ENCODE measurements around the gene LMCD1.

The LMCD1 gene

DNA sequence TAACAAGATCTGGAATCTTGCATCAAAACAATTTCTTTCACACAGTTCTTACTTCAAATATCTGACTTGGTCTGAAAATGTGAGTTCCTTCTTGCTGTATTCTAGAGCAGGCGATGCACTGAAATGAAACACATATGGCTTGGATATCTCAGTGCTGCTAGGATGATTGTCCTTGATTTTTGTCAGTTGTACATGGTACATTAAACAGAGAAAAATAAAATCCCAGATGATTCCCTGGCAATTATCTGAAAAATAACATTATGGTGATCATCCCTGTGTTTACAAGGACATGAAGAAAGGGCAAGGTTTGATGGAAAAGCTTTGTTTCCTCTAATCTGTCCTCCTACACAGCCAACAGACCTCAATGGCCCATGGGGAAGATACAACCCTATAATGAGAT, 10.6 kb downstream of the LMCD1 start:
- peaks cover 22% of the 10 kb centered on the region for H3K27me3 Mint-ChIP-seq

DNA sequence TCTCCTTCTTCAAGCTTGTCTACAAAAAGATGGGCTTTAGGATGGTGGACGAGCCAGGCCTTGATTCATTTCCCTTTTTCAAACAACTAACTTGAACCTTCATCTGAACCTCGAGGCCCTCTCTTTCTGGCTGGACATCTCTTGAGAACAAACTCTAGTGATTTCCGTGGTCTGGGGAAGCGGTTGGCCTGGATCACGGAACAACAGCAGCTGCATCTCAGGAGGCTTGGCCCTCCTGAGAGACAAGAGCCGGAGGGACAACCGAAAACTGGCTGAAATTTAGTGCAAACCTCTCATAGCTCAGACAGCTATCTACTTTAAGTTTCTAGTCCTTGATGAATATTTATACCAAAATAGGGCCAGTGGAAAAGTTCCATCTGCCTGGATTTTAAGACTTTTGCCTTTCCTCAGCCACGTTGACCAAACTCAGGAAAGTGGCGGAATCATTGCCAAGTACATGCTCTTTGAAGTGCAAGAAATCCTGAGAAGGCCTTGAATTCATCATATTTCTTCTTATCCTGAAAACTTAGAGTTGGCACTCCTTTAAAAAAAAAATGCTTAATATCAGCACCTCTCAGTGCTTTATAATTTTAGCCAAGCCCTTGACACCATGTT, 14.5 kb downstream of the LMCD1 start:
- Mint-ChIP-seq H3K27ac (no peak overlapping the region), H3K4me3 (no peak overlapping the region), H3K27me3 (peaks cover 24% of the 10 kb centered on the region), H3K9me3 (peaks cover 0 to 10% of the 10 kb centered on the region in 2 donors), H3K4me1 (no peaks in the 10 kb centered on the region)
- DNase-seq (no peak), ATAC-seq (no peak)

More for the DNA sequence above, 10.6 kb downstream of the LMCD1 start:
- DNase-seq, result no peak
- ATAC-seq, result no peak
- H3K4me3 Mint-ChIP-seq, result no peak overlapping the region
- no peaks in the 10 kb centered on the region for H3K4me1 Mint-ChIP-seq
- H3K27ac Mint-ChIP-seq, result no peak overlapping the region
- no peaks in the 10 kb centered on the region for H3K9me3 Mint-ChIP-seq

DNA sequence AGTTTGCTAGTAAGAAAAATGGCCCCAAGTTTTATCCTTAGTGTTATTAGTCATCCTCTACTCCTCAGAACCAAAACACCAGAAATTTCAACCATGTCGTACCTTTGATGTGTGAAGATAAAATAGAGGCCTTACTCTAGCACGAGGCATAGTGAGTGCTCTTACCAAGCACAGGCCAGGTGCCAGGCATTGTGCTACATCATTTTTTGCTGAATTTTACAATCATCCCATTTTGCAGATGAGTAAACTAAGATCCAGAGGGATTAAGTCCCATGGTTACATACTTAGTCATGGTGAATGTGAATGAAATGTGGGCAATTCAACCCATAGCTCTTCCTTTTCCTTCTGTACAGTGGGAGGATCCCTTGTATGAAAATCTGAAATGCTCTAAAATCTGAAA, 15.2 kb downstream of the LMCD1 start:
- DNase-seq (no peak), ATAC-seq (no peak)
- no peak overlapping the region for H3K27ac Mint-ChIP-seq
- peaks cover 31% of the 10 kb centered on the region for H3K27me3 Mint-ChIP-seq
- H3K4me3 Mint-ChIP-seq, result no peak overlapping the region
- peaks cover 0 to 14% of the 10 kb centered on the region in 2 donors for H3K9me3 Mint-ChIP-seq
- H3K4me1 Mint-ChIP-seq, result no peaks in the 10 kb centered on the region

DNA sequence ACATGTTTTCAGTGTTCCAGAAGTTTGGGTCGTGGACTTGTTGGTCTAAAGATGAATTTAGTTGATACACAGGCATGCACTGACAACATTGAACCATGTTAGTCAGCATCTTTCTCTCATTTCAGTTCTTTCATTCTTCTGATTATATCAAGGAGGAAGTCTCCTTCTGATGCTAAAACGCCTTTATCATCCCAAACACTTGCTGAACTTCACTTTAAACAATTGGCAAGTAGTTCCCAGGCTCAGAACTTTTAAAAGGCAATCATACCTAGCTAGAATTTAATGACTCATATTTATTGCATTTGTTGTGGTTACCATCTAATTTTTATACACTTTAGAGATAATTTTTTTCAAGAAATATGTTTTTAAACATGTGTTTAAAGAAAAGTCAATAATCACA, 15.9 kb downstream of the LMCD1 start:
- no peak for ATAC-seq
- H3K4me1 Mint-ChIP-seq, result no peaks in the 10 kb centered on the region

DNA sequence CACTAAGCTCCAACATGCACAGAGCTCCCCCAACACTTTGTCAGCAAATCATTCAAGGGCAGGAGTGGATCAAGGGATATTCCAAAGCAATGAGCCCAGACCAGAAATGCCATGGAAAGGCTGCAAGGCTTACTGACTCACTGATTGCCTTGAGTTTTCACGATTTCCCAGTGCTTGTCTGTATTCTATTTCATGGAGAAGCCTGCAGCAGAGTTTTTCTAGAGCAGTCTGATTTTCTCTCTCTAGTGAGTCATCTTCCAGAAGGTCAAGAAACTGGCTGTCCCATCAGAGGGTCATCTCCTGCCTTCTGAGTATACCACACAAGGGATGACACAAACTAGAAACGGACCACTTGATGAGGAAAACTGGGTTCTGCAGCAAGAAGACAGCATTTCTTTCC, 16.5 kb downstream of the LMCD1 start:
- no peak for DNase-seq
- Mint-ChIP-seq H3K27ac (no peak overlapping the region), H3K9me3 (peaks cover 0 to 14% of the 10 kb centered on the region in 2 donors), H3K4me3 (no peak overlapping the region), H3K4me1 (no peaks in the 10 kb centered on the region), H3K27me3 (peaks cover 44% of the 10 kb centered on the region)
- ATAC-seq, result no peak

More for the DNA sequence above, 15.9 kb downstream of the LMCD1 start:
- DNase-seq, result no peak
- Mint-ChIP-seq H3K27me3 (peaks cover 38% of the 10 kb centered on the region), H3K27ac (no peak overlapping the region), H3K4me3 (no peak overlapping the region), H3K9me3 (peaks cover 0 to 14% of the 10 kb centered on the region in 2 donors)

DNA sequence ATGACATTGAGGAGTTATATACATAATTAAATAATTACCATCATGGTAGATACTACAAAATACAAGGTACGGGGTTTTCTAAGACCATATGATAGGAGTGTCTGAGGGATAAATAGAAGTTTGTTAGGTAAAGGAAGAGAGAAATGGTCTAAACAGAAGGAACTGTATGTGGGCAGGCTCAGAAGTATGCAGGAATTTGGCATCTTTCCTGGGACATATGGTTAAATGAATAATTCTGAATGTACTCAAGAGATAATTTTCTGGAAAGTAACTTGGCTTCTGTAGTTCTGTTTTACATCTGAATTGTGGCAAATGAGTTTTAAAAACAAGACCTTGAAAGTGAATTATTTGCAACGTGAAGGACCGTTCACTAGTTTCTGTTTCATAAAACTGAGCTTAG, 17.5 kb downstream of the LMCD1 start:
- Mint-ChIP-seq H3K27me3 (peaks cover 51% of the 10 kb centered on the region), H3K27ac (no peak overlapping the region), H3K9me3 (peaks cover 0 to 14% of the 10 kb centered on the region in 2 donors), H3K4me3 (no peak overlapping the region), H3K4me1 (no peaks in the 10 kb centered on the region)
- ATAC-seq (no peak), DNase-seq (no peak)

DNA sequence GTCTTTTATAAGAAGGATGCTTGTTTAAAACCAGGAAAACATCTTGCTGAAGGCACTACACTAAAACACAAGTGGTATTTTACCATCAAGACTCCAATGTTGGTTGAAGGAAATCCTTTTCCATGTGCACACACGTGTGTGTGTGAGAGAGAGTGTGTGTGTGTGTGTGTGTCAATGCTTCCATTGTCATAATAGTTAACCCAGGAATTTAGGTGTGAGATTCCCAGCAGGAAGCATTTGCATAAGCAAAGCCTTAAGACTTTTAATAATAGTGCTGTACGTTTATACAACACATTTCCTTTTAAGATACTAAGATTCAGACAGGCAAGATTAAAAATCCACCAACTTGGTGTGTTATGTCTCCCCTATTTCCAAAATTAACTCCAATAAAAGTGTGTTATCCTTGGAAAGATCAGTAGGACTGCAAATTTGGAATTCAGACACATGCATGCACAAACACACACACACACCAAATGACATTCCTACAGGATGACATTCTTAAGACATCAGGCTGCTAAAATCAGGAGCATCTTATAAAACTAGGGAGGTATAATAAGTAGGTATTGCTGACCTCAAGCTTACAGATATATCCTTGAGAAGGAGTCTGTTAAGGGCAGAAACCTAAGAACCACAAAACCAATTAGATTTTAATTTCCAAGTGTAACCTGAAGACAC, 18.3 kb downstream of the LMCD1 start:
- ATAC-seq, result no peak
- peaks cover 47% of the 10 kb centered on the region for H3K27me3 Mint-ChIP-seq
- no peak overlapping the region for H3K27ac Mint-ChIP-seq
- no peak overlapping the region for H3K4me3 Mint-ChIP-seq
- peaks cover 0 to 14% of the 10 kb centered on the region in 2 donors for H3K9me3 Mint-ChIP-seq
- no peak for DNase-seq
- H3K4me1 Mint-ChIP-seq, result no peaks in the 10 kb centered on the region

DNA sequence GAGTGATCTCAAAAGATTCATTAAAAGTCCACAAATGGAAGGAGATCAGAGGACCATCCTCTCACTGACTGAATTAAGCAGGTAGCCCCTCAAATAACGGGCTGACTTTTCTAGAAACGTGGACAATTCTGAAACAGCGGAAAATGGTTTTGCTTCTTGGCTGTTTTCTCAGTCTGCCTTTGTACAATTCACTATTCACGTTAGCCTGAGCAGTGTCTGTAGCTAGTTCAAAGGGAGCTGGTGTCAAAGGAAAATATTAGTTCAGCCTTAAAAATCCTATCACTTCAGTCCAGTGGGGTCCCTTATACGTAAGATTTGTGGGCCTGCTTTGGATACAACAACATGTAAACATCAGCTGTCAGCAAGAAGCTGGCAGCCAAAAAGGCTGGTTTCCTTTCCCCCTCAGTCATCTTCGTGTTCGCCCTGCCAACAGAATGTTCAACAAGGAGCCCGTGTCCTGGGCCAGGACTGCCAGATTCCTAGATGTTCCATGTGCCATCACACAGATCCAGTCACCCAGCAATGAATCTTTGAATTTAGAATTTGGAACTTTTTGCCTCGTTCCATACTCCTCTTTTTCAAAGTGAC, 19.3 kb downstream of the LMCD1 start:
- Mint-ChIP-seq H3K4me1 (no peaks in the 10 kb centered on the region), H3K9me3 (peaks cover 0 to 14% of the 10 kb centered on the region in 2 donors), H3K27ac (no peak overlapping the region), H3K4me3 (no peak overlapping the region), H3K27me3 (peaks cover 37% of the 10 kb centered on the region)
- DNase-seq, result no peak
- no peak for ATAC-seq

DNA sequence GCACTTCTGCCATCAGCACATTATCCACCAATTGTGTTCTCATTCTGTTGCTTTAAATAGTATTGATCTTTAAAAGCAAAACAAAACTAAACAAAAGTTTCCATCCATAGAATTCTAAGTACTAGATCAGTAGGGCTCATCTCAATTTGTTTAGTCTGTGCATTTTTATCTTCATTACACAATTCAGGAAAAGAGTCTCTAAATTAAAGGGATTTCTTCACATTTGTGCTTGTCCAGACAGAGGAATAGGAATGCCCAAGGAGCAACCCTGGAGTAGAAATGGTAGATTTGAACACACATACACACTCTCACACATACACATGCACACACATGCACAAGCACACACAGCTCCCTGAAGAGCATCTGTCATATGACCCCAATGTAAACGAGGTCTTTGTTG, 21.4 kb downstream of the LMCD1 start:
- peaks cover 0 to 14% of the 10 kb centered on the region in 2 donors for H3K9me3 Mint-ChIP-seq
- no peak for DNase-seq
- no peak overlapping the region for H3K27ac Mint-ChIP-seq
- H3K27me3 Mint-ChIP-seq, result peaks cover 38% of the 10 kb centered on the region
- no peak for ATAC-seq
- no peaks in the 10 kb centered on the region for H3K4me1 Mint-ChIP-seq
- no peak overlapping the region for H3K4me3 Mint-ChIP-seq

DNA sequence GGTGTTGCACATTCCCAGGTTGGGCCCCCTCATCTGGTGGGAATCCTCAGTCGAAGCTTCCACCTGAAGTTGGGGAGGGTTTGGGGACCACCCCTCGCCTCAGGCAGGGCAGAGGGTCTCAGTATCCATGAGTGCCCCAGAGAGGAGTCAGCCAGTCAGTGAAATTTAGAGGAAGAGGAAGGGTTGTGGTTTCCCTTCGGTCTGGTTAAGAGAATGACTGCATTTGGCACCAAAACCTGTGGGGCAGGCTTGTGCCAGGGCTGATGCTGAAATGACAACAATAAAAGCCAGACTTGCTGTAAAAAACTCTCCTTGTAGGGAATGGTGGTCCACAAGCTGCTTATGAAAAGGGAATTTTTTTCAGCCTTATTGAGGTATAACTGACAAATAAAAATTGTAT, 22.6 kb downstream of the LMCD1 start:
- ATAC-seq (peak; percentile 68), DNase-seq (no peak)
- H3K4me3 Mint-ChIP-seq, result no peak overlapping the region
- H3K27me3 Mint-ChIP-seq, result peaks cover 38% of the 10 kb centered on the region
- H3K9me3 Mint-ChIP-seq, result peaks cover 0 to 6% of the 10 kb centered on the region in 2 donors
- no peaks in the 10 kb centered on the region for H3K4me1 Mint-ChIP-seq
- H3K27ac Mint-ChIP-seq, result no peak overlapping the region

DNA sequence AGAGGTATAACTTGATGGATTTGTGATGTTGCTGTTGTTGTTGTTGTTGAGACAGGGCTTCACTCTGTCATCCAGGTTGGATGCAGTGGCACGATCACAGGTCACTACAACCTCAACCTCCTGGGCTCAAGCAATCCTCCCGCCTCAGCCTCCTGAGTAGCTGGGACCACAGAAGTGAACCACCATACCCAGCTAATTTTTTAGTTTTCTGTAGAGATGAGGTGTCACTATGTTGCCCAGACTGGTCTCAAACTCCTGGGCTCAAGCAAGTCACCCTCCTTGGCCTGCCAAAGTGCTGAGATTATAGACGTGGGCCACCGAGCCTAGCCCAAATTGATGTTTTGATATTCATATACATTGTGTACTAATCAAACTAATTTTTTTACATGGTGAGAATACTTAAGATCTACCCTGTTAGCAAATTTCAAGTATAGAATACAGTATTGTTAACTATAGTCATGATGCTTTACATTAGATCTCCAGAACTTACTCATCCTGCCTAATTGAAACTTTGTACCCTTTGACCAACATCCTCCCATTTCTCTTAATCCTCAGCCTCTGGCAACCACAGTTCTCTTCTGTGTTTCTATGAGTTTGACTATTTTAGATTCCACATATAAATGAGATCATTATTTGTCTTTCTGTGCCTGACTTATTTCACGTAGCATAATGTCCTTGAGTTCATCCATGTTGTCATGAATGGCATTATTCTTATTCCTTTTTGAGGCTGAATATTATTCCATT, 23.2 kb downstream of the LMCD1 start:
- no peak overlapping the region for H3K4me3 Mint-ChIP-seq
- DNase-seq (no peak), ATAC-seq (peak; percentile 79)
- peak overlapping the region in 1 of 2 donors; percentile 27 for H3K27ac Mint-ChIP-seq
- peaks cover 0 to 6% of the 10 kb centered on the region in 2 donors for H3K9me3 Mint-ChIP-seq
- H3K27me3 Mint-ChIP-seq, result peaks cover 38% of the 10 kb centered on the region
- no peaks in the 10 kb centered on the region for H3K4me1 Mint-ChIP-seq

DNA sequence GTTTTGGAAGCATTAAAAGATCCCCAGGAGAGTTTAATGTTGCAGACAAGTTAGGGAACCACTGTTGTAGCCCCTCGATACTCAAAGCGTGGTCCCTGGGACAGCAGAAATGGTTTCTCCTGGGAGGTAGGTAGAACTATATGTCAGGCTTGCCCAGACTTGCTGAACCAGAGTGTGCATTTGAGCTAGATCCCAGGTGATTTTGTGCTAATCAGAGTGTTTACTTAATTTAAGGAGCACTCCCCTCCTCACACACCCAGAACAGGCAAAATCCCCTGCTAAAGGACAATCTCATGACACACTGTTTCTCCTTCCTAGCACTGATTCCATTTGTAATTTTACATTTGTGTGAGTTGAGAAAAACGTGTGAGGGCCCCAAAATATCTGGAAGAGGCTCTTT, 24.3 kb downstream of the LMCD1 start:
- no peak for DNase-seq
- ATAC-seq, result no peak
- Mint-ChIP-seq H3K27me3 (peaks cover 38% of the 10 kb centered on the region), H3K4me1 (no peaks in the 10 kb centered on the region), H3K27ac (no peak overlapping the region), H3K4me3 (no peak overlapping the region), H3K9me3 (peaks cover 0 to 6% of the 10 kb centered on the region in 2 donors)

DNA sequence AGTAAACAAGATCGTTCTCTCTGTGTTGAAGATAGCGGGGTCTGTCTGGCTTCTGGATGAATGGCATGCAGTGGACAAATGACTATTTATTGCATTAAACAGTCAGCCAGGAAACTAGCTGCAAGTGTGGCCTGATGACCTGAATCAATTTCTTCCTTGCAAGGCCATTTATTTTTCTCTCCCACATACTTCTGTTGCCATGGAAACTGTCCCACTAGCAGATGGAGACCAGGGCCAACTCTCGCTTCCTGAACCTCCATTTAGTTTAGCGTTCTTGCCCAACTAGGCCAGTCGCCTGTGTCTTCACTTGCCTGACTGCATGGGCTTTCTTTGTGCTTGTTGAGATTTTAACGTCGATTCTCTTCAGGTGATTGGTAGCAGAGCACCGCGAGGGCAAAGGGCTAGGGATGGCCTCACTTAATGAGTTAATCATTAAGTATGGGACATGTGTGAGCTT, 27.6 kb downstream of the LMCD1 start:
- no peaks in the 10 kb centered on the region for H3K4me1 Mint-ChIP-seq
- no peak overlapping the region for H3K4me3 Mint-ChIP-seq
- DNase-seq (no peak), ATAC-seq (no peak)
- no peaks in the 10 kb centered on the region for H3K9me3 Mint-ChIP-seq
- H3K27me3 Mint-ChIP-seq, result peaks cover 29% of the 10 kb centered on the region
- peak overlapping the region in 1 of 2 donors; percentile 79 for H3K27ac Mint-ChIP-seq

DNA sequence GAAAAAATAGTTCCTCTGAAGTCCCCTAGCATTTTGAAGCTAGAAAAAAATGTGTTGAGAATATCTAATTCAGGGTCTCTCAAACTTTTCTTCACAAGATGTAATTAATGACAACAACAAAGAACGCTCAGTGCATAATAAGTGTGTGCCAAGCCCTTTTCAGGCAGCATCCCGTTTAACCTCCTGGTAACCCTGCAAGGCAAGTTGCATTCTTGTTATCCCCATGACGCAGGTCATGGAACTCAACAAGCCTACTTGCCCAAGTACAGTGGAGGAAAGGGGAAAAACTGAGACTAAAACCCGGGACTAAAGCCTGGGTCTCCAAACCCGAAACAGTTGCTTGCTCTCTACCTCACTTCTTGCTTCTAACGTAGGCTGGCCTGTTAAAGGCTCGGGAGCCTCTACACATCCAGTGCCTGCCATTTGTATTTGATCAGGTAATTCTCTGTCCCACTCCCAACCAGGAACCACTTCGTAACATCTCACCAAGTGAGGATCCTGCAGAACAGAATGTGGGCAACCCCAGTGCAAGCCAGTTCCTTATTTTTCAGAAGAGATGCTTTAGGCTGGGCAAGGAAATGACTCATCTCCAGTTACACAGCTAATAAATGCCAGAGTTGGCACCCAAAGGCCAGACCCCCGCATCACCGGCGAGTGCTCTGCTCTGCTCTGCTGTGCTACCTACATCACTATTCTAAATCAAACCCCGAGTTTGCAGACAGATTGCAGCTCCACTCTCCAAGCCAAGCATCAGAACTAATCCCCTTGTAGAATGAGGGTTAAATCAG, 28.3 kb downstream of the LMCD1 start:
- Mint-ChIP-seq H3K27ac (no peak overlapping the region), H3K4me1 (no peaks in the 10 kb centered on the region), H3K27me3 (peaks cover 32% of the 10 kb centered on the region), H3K4me3 (no peak overlapping the region), H3K9me3 (no peaks in the 10 kb centered on the region)
- no peak for ATAC-seq
- no peak for DNase-seq

DNA sequence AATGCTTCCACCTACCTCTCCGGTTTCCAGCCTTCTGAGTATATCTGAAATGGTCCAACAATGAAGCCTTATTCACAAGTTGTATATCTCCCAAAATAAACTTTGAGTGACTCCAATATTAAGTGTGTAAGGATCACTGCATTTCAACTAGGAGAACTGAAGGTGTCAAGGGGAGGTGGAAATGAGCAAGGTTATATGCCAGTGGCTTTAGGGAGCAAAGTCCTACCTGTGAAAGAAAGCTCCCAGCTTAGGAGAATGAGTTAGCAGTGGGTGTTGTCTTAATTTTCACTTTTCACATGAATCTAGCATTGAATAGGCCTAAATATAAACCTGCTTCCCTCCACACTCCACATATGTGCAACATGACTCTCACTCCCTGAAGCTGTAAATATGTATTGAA, 29.0 kb downstream of the LMCD1 start:
- Mint-ChIP-seq H3K4me1 (no peaks in the 10 kb centered on the region), H3K9me3 (no peaks in the 10 kb centered on the region), H3K27ac (peak overlapping the region in 1 of 2 donors; percentile 5), H3K4me3 (no peak overlapping the region), H3K27me3 (peaks cover 39% of the 10 kb centered on the region)
- DNase-seq (no peak), ATAC-seq (no peak)

Data from stimulated activated naive CD8-positive, alpha-beta T cell treated with anti-CD3 and anti-CD28 coated beads, Interleukin-15, amount 100 ng/mL, for 72 hours (primary cell).